Neural cell (in vitro differentiated cells): Measurements from ENCODE around the gene SMC2. TPM values are rescaled to one million over a fixed set of nuclear protein-coding genes. Genes with fewer than 3 reads are reported as not detected.

Source experiments
- H2AFZ ChIP-seq: fragments of 200-600, 300-800 bp; sonication (generic), shearing (Covaris generic); 2 replicates; pipeline ENCODE4 v1.6.0; 2014; ENCODE audit warnings: low read depth, mild to moderate bottlenecking, antibody characterized with exemption, low read length, moderate library complexity
- H3F3A ChIP-seq: fragments of 200-600 bp; shearing (Covaris generic); 2 replicates; pipeline ENCODE4 v1.6.1; 2016; ENCODE audit warnings: mild to moderate bottlenecking, moderate library complexity, mixed read lengths, antibody characterized with exemption, low read length; ENCODE audit not compliant: insufficient read depth, poor library complexity, severe bottlenecking
- H3K27ac ChIP-seq: fragments of 200-600, 300-800 bp; sonication (generic), shearing (Covaris generic); 2 replicates; pipeline ENCODE4 v1.5.1; 2014; ENCODE audit warnings: mild to moderate bottlenecking, low read length, moderate library complexity
- H3K27me3 ChIP-seq: fragments of 300-800, 200-600 bp; sonication (generic), shearing (Covaris generic); 2 replicates; pipeline ENCODE4 v1.6.0; 2014; ENCODE audit warnings: mild to moderate bottlenecking, low read depth, low read length, moderate library complexity; ENCODE audit not compliant: insufficient read depth
- H3K36me3 ChIP-seq: fragments of 300-800, 200-600 bp; sonication (generic), shearing (Covaris generic); 2 replicates; pipeline ENCODE4 v1.5.1; 2014; ENCODE audit warnings: mild to moderate bottlenecking, antibody characterized with exemption, low read length, moderate library complexity; ENCODE audit not compliant: insufficient read depth
- H3K4me2 ChIP-seq: fragments of 300-800, 200-600 bp; sonication (generic), shearing (Covaris generic); 2 replicates; pipeline ENCODE4 v1.6.0; 2014; ENCODE audit warnings: mild to moderate bottlenecking, low read length
- H3K4me3 ChIP-seq: fragments of 300-800, 200-600 bp; sonication (generic), shearing (Covaris generic); 2 replicates; pipeline ENCODE4 v1.5.1; 2014; ENCODE audit warnings: mild to moderate bottlenecking, low read length, moderate library complexity
- H3K79me2 ChIP-seq: fragments of 200-600 bp; shearing (Covaris generic); replicated peaks from 2 replicates; pipeline ENCODE4 v1.6.0; 2014; ENCODE audit warnings: mild to moderate bottlenecking, low read length, moderate library complexity; ENCODE audit not compliant: insufficient read depth
- H3K9ac ChIP-seq: fragments of 300-800, 200-600 bp; sonication (generic), shearing (Covaris generic); 2 replicates; pipeline ENCODE4 v1.6.1; 2016; ENCODE audit warnings: mild to moderate bottlenecking, low read length, mixed read lengths
- H3K9me2 ChIP-seq: fragments of 200-600 bp; shearing (Covaris generic); 2 replicates; pipeline ENCODE4 v1.6.1; 2016; ENCODE audit warnings: mild to moderate bottlenecking, low read length, mixed read lengths; ENCODE audit not compliant: insufficient read depth
- H3K9me3 ChIP-seq: fragments of 200-600, 300-800 bp; sonication (generic), shearing (Covaris generic); 2 replicates; pipeline ENCODE4 v1.6.1; 2016; ENCODE audit warnings: mild to moderate bottlenecking, mixed run types, low read length, moderate library complexity, mixed read lengths
- H4K20me1 ChIP-seq: fragments of 200-600 bp; shearing (Covaris generic); 2 replicates; pipeline ENCODE4 v1.6.1; 2016; ENCODE audit warnings: mild to moderate bottlenecking, mixed run types; ENCODE audit not compliant: insufficient read depth
- EP300 ChIP-seq: fragments of 450-650 bp; conservative IDR thresholded peaks from 2 replicates; pipeline ENCODE4 v1.6.1; 2014; ENCODE audit warnings: antibody characterized with exemption, mild to moderate bottlenecking, moderate library complexity; ENCODE audit not compliant: poor library complexity, severe bottlenecking
- EZH2 ChIP-seq: fragments of 200-600, 300-800 bp; shearing (Covaris generic), sonication (generic); IDR thresholded peaks from 2 replicates; pipeline ENCODE4 v1.6.1; 2014; ENCODE audit warnings: antibody characterized with exemption, low read length, borderline replicate concordance, mild to moderate bottlenecking; ENCODE audit not compliant: insufficient read depth, poor library complexity, severe bottlenecking
- MXI1 ChIP-seq: fragments of 450-650 bp; conservative IDR thresholded peaks from 2 replicates; pipeline ENCODE4 v1.6.1; 2014; ENCODE audit warnings: antibody characterized with exemption, mild to moderate bottlenecking; ENCODE audit not compliant: poor library complexity, severe bottlenecking
- POLR2AphosphoS5 ChIP-seq: IDR thresholded peaks from 2 replicates; pipeline ENCODE4 v1.6.1; 2012
- RAD21 ChIP-seq: fragments of 450-650 bp; conservative IDR thresholded peaks from 2 replicates; pipeline ENCODE4 v1.6.1; 2014; ENCODE audit warnings: antibody characterized with exemption, mild to moderate bottlenecking, moderate library complexity
- SMC3 ChIP-seq: fragments of 450-650 bp; conservative IDR thresholded peaks from 2 replicates; pipeline ENCODE4 v1.6.1; 2014; ENCODE audit warnings: antibody characterized with exemption, mild to moderate bottlenecking, moderate library complexity; ENCODE audit not compliant: poor library complexity
- TAF1 ChIP-seq: IDR thresholded peaks from 2 replicates; pipeline ENCODE4 v1.6.1; 2012; ENCODE audit warnings: low read depth
- polyA plus RNA-seq: library from polyadenylated mRNA; depleted of rRNA; stranded (reverse); fragments of >200 nt; gene quantifications from 2 replicates; pipeline ENCODE4 v1.2.3, GENCODE V29; 2014
- TF ChIP-seq, protein P1 (sequence below): fragments of 450-650 bp; IDR thresholded peaks from 2 replicates; pipeline ENCODE4 v1.5.1; 2014; ENCODE audit warnings: antibody characterized with exemption, mild to moderate bottlenecking, moderate library complexity; ENCODE audit not compliant: poor library complexity, severe bottlenecking
- TF ChIP-seq, protein P2 (sequence below): IDR thresholded peaks from 2 replicates; pipeline ENCODE4 v1.6.1; 2012; ENCODE audit warnings: borderline replicate concordance

The SMC2 gene
- polyA plus RNA-seq, 1 donor from 2014 or later: 3.6 TPM

DNA sequence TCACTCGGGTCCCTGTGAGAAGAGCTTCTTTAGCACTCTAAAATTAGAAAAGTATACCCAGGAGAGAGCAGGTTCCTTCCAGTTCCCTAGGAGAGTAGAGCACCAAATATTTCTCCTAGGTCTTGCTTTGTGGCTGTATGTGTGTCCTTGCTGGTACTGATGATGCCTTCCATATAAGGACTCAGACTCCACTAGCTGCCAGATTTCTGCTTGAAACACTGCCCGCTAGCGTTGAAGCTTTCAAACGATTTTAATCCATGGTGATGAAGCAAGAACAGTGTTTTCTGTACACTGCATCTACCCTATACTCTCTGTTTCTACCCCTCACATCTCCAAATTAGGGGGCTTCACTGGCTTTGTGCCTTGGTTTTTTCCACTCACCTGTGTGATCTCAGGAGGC is 2.4 kb upstream of the SMC2 start:
- no peak overlapping the region for H3K27ac ChIP-seq
- TF ChIP-seq, protein P1, sequence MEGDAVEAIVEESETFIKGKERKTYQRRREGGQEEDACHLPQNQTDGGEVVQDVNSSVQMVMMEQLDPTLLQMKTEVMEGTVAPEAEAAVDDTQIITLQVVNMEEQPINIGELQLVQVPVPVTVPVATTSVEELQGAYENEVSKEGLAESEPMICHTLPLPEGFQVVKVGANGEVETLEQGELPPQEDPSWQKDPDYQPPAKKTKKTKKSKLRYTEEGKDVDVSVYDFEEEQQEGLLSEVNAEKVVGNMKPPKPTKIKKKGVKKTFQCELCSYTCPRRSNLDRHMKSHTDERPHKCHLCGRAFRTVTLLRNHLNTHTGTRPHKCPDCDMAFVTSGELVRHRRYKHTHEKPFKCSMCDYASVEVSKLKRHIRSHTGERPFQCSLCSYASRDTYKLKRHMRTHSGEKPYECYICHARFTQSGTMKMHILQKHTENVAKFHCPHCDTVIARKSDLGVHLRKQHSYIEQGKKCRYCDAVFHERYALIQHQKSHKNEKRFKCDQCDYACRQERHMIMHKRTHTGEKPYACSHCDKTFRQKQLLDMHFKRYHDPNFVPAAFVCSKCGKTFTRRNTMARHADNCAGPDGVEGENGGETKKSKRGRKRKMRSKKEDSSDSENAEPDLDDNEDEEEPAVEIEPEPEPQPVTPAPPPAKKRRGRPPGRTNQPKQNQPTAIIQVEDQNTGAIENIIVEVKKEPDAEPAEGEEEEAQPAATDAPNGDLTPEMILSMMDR: no peak
- TF ChIP-seq POLR2AphosphoS5 (no peak), EP300 (no peak), RAD21 (no peak), TAF1 (no peak), MXI1 (no peak), SMC3 (no peak), EZH2 (no peak)
- TF ChIP-seq, protein P2, sequence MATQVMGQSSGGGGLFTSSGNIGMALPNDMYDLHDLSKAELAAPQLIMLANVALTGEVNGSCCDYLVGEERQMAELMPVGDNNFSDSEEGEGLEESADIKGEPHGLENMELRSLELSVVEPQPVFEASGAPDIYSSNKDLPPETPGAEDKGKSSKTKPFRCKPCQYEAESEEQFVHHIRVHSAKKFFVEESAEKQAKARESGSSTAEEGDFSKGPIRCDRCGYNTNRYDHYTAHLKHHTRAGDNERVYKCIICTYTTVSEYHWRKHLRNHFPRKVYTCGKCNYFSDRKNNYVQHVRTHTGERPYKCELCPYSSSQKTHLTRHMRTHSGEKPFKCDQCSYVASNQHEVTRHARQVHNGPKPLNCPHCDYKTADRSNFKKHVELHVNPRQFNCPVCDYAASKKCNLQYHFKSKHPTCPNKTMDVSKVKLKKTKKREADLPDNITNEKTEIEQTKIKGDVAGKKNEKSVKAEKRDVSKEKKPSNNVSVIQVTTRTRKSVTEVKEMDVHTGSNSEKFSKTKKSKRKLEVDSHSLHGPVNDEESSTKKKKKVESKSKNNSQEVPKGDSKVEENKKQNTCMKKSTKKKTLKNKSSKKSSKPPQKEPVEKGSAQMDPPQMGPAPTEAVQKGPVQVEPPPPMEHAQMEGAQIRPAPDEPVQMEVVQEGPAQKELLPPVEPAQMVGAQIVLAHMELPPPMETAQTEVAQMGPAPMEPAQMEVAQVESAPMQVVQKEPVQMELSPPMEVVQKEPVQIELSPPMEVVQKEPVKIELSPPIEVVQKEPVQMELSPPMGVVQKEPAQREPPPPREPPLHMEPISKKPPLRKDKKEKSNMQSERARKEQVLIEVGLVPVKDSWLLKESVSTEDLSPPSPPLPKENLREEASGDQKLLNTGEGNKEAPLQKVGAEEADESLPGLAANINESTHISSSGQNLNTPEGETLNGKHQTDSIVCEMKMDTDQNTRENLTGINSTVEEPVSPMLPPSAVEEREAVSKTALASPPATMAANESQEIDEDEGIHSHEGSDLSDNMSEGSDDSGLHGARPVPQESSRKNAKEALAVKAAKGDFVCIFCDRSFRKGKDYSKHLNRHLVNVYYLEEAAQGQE: no peak
- peaks cover 10% of the 10 kb centered on the region for H3K79me2 ChIP-seq
- H3K9me3 ChIP-seq: no peaks in the 10 kb centered on the region
- no peak overlapping the region for H2AFZ ChIP-seq
- H3F3A ChIP-seq: peaks cover 4% of the 10 kb centered on the region
- no peak overlapping the region for H3K4me3 ChIP-seq
- no peaks in the 10 kb centered on the region for H3K27me3 ChIP-seq
- no peaks in the 10 kb centered on the region for H3K36me3 ChIP-seq
- H4K20me1 ChIP-seq: no peaks in the 10 kb centered on the region
- H3K4me2 ChIP-seq: no peak overlapping the region
- H3K9me2 ChIP-seq: no peaks in the 10 kb centered on the region
- no peak overlapping the region for H3K9ac ChIP-seq

DNA sequence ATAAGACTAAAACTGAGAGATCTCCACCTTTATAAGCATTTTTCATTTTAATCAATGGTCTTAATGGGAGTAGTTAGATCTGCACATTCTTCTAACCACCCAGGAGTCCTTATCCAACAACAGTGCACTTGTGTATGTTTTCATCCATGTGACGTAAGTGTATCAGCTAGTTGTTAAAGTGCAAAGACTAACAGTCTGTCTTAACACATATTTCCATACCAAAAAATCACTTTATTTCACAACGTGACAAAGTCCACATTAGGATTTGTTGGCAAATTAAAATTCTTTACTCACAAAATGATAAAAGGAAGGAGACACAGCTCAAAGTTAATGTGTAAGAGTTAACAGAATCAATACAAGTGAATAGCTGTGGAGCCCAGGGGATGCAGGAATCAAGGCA is 1.9 kb upstream of the SMC2 start:
- Histone ChIP-seq H4K20me1 (no peaks in the 10 kb centered on the region), H3K4me2 (no peak overlapping the region), H3K9me3 (no peaks in the 10 kb centered on the region), H3K9ac (no peak overlapping the region), H3K27me3 (no peaks in the 10 kb centered on the region), H3F3A (peaks cover 4% of the 10 kb centered on the region), H3K79me2 (peaks cover 10% of the 10 kb centered on the region), H3K36me3 (no peaks in the 10 kb centered on the region), H3K9me2 (no peaks in the 10 kb centered on the region), H3K4me3 (no peak overlapping the region), H3K27ac (no peak overlapping the region), H2AFZ (no peak overlapping the region)
- TF ChIP-seq EZH2 (no peak), EP300 (no peak), RAD21 (no peak), TAF1 (no peak), MXI1 (no peak)
- TF ChIP-seq, protein P2: no peak
- TF ChIP-seq, protein P1: no peak
